HEK293 (cell line): ENCODE results near the gene GRAMD1B.

ENCODE experiments used
- CTCF ChIP-seq: fragments of 450-650 bp; formaldehyde crosslinking; IDR thresholded peaks from 2 replicates; pipeline ENCODE4 v1.5.1; 2016; ENCODE audit warnings: missing biosample characterization, missing genetic modification characterization
- INSM2 ChIP-seq: fragments of 450-650 bp; formaldehyde crosslinking; IDR thresholded peaks from 2 replicates; pipeline ENCODE4 v1.5.1; 2016; ENCODE audit warnings: missing biosample characterization, missing genetic modification characterization
- MEIS1 ChIP-seq: sonication (generic); formaldehyde crosslinking; IDR thresholded peaks from 2 replicates; pipeline ENCODE4 v1.8.1; 2022; ENCODE audit warnings: missing genetic modification reagents, mild to moderate bottlenecking, borderline replicate concordance
- REST ChIP-seq: fragments of 450-650 bp; formaldehyde crosslinking; IDR thresholded peaks from 2 replicates; pipeline ENCODE4 v1.5.1; 2016; ENCODE audit warnings: missing biosample characterization, missing genetic modification characterization
- SETDB1 ChIP-seq: IDR thresholded peaks from one replicate; pipeline ENCODE4 v1.6.1; 2017; ENCODE audit warnings: mild to moderate bottlenecking, low read length, moderate library complexity, mixed read lengths; ENCODE audit not compliant: insufficient read length
- SP7 ChIP-seq: fragments of 450-650 bp; formaldehyde crosslinking; IDR thresholded peaks from 2 replicates; pipeline ENCODE4 v1.5.1; 2016; ENCODE audit warnings: missing biosample characterization, missing genetic modification characterization
- YY1 ChIP-seq: fragments of 450-650 bp; formaldehyde crosslinking; IDR thresholded peaks from 2 replicates; pipeline ENCODE4 v1.5.1; 2018; ENCODE audit warnings: missing biosample characterization, missing genetic modification characterization
- ZBTB48 ChIP-seq: fragments of 450-650 bp; formaldehyde crosslinking; IDR thresholded peaks from 2 replicates; pipeline ENCODE4 v1.5.1; 2016; ENCODE audit warnings: missing biosample characterization, missing genetic modification characterization
- ZFP41 ChIP-seq: fragments of 450-650 bp; formaldehyde crosslinking; IDR thresholded peaks from 2 replicates; pipeline ENCODE4 v1.5.1; 2016; ENCODE audit warnings: missing biosample characterization, missing genetic modification characterization, borderline replicate concordance
- ZNF274 ChIP-seq, 2 experiments: fragments of 200-500 bp in 1 of 2; fragments of 450-650 bp in 1 of 2; sonication (Bioruptor generic) in 1 of 2; formaldehyde crosslinking in 1 of 2; IDR thresholded peaks; 2 replicates each; pipeline versions ENCODE4 v1.5.1 to v1.6.1; 2014 to 2016; ENCODE audit warnings: borderline replicate concordance in 1 of 2, inconsistent platforms in 1 of 2, low read length in 1 of 2, missing biosample characterization in 1 of 2, missing genetic modification characterization in 1 of 2
- ZNF449 ChIP-seq: fragments of 450-650 bp; formaldehyde crosslinking; IDR thresholded peaks from 2 replicates; pipeline ENCODE4 v1.5.1; 2017; ENCODE audit warnings: missing biosample characterization, mild to moderate bottlenecking, missing genetic modification characterization, moderate library complexity
- ZNF629 ChIP-seq: fragments of 450-650 bp; formaldehyde crosslinking; IDR thresholded peaks from 2 replicates; pipeline ENCODE4 v1.5.1; 2017; ENCODE audit warnings: missing biosample characterization, missing genetic modification characterization
- ZNF645 ChIP-seq: fragments of 450-650 bp; formaldehyde crosslinking; IDR thresholded peaks from 2 replicates; pipeline ENCODE4; 2016; ENCODE audit warnings: missing biosample characterization, missing genetic modification characterization
- ZNF785 ChIP-seq: fragments of 450-650 bp; formaldehyde crosslinking; IDR thresholded peaks from 2 replicates; pipeline ENCODE4 v1.5.1; 2016; ENCODE audit warnings: missing biosample characterization, missing genetic modification characterization

- TF ChIP-seq ZNF785 (tag by site-specific recombination) (no peak), YY1 (tag by site-specific recombination) (no peak), SETDB1 (no peak), ZNF449 (no peak), REST (tag by site-specific recombination) (no peak), CTCF (tag by site-specific recombination) (no peak), ZNF629 (tag by site-specific recombination) (no peak), ZFP41 (tag by site-specific recombination) (no peak), ZNF645 (tag by site-specific recombination) (no peak), SP7 (tag by site-specific recombination) (no peak), ZBTB48 (tag by site-specific recombination) (no peak), MEIS1 (CRISPR knock-in tag) (no peak), INSM2 (tag by site-specific recombination) (no peak), ZNF274 (IDR thresholded peaks at IDR 0.05; ENCODE audit: low read length) (no peak), ZNF274 (tag by site-specific recombination; IDR thresholded peaks at IDR 0.05; ENCODE audit: borderline replicate concordance) (no peak)
Measured at GRCh38 chr11:123558536-123559315, 128.7 kb downstream of the GRAMD1B start.
